Neural progenitor cell (in vitro differentiated cells): ENCODE data around the gene SLC7A5. TPM values are rescaled to one million over a fixed set of nuclear protein-coding genes. Genes with fewer than 3 reads are reported as not detected.

Experiments
- DNase-seq: peaks from one replicate; pipeline ENCODE4 v3.0.0-alpha.2; 2016; ENCODE audit warnings: low spot score
- H2AFZ ChIP-seq: fragments of 200-600 bp; sonication (generic); replicated peaks from 2 replicates; pipeline ENCODE4 v1.6.1; 2016; ENCODE audit warnings: antibody characterized with exemption
- H3F3A ChIP-seq: fragments of 200-600 bp; sonication (generic); 2 replicates; pipeline ENCODE4 v1.6.1; 2016; ENCODE audit warnings: antibody characterized with exemption, low read depth
- H3K27ac ChIP-seq: fragments of 200-600 bp; sonication (generic); 2 replicates; pipeline ENCODE4 v1.5.1; 2016; ENCODE audit warnings: mild to moderate bottlenecking
- H3K27me3 ChIP-seq: fragments of 200-600 bp; sonication (generic); 2 replicates; pipeline ENCODE4 v1.6.1; 2016; ENCODE audit warnings: mild to moderate bottlenecking, moderate library complexity
- H3K36me3 ChIP-seq: fragments of 200-600 bp; sonication (generic); 2 replicates; pipeline ENCODE4 v1.5.1; 2016
- H3K4me1 ChIP-seq: fragments of 200-600 bp; sonication (generic); 2 replicates; pipeline ENCODE4 v1.6.1; 2016; ENCODE audit warnings: mixed run types
- H3K4me2 ChIP-seq: fragments of 200-600 bp; sonication (generic); 2 replicates; pipeline ENCODE4 v1.6.1; 2016
- H3K4me3 ChIP-seq: fragments of 200-600 bp; sonication (generic); 2 replicates; pipeline ENCODE4 v1.5.1; 2016
- H3K79me2 ChIP-seq: fragments of 200-600 bp; sonication (generic); 2 replicates; pipeline ENCODE4 v1.6.1; 2016; ENCODE audit warnings: low read depth
- H3K9ac ChIP-seq: fragments of 200-600 bp; sonication (generic); 2 replicates; pipeline ENCODE4 v1.6.1; 2016
- H3K9me3 ChIP-seq: fragments of 200-600 bp; sonication (generic); 2 replicates; pipeline ENCODE4 v1.5.1; 2016; ENCODE audit warnings: low read depth
- H4K20me1 ChIP-seq: fragments of 200-600 bp; sonication (generic); 2 replicates; pipeline ENCODE4 v1.6.1; 2016; ENCODE audit warnings: low read depth
- H3K27ac Mint-ChIP-seq: 3 replicates; pipeline ENCODE4 v1.8.0; 2021; ENCODE audit warnings: mixed read lengths
- H3K27me3 Mint-ChIP-seq: 2 replicates; pipeline ENCODE4 v1.8.0; 2022; ENCODE audit warnings: low read depth, mild to moderate bottlenecking, inconsistent platforms, moderate library complexity, mixed read lengths; ENCODE audit not compliant: insufficient read depth
- H3K36me3 Mint-ChIP-seq: 3 replicates; pipeline ENCODE4 v1.8.0; 2021; ENCODE audit warnings: mixed read lengths
- H3K4me1 Mint-ChIP-seq: 3 replicates; pipeline ENCODE4 v1.8.0; 2021; ENCODE audit warnings: mixed read lengths
- H3K4me3 Mint-ChIP-seq: 3 replicates; pipeline ENCODE4 v1.8.0; 2021; ENCODE audit warnings: mild to moderate bottlenecking, moderate library complexity, mixed read lengths
- H3K9me3 Mint-ChIP-seq: 3 replicates; pipeline ENCODE4 v1.8.0; 2020; ENCODE audit warnings: mixed read lengths
- EZH2 ChIP-seq: fragments of 200-600 bp; sonication (generic); IDR thresholded peaks from 2 replicates; pipeline ENCODE4 v1.6.1; 2017; ENCODE audit warnings: antibody characterized with exemption, mild to moderate bottlenecking, moderate library complexity
- EZH2phosphoT487 ChIP-seq: fragments of 200-600 bp; sonication (generic); IDR thresholded peaks from 2 replicates; pipeline ENCODE4 v1.6.1; 2017; ENCODE audit warnings: antibody characterized with exemption
- total RNA-seq: library from RNA; depleted of rRNA; stranded (reverse); fragments of >200 nt; gene quantifications from 2 replicates; pipeline ENCODE4 v1.2.3, GENCODE V29; 2015; ENCODE audit warnings: low replicate concordance
- TF ChIP-seq, protein P1 (sequence below): fragments of 200-600 bp; sonication (generic); IDR thresholded peaks from 2 replicates; pipeline ENCODE4 v1.5.1; 2017; ENCODE audit warnings: antibody characterized with exemption, mild to moderate bottlenecking

The SLC7A5 gene
- total RNA-seq, 1 donor from 2014 or later: 2.8 TPM

GRCh38 chr16:87800497-87800896 lies 68.8 kb downstream of the SLC7A5 start:
- Histone ChIP-seq H4K20me1 (no peaks in the 10 kb centered on the region), H3K27me3 (no peaks in the 10 kb centered on the region), H3K36me3 (no peaks in the 10 kb centered on the region), H3K4me3 (no peak overlapping the region), H3K79me2 (no peaks in the 10 kb centered on the region), H3K4me2 (no peak overlapping the region), H3K4me1 (no peaks in the 10 kb centered on the region), H3F3A (peaks cover 2% of the 10 kb centered on the region), H3K9me3 (no peaks in the 10 kb centered on the region), H3K9ac (no peak overlapping the region), H2AFZ (no peak overlapping the region), H3K27ac (no peak overlapping the region)
- Mint-ChIP-seq H3K4me3 (no peak overlapping the region), H3K27ac (peak overlapping the region; percentile 76), H3K36me3 (no peaks in the 10 kb centered on the region), H3K9me3 (no peaks in the 10 kb centered on the region), H3K4me1 (no peaks in the 10 kb centered on the region), H3K27me3 (peaks cover 5% of the 10 kb centered on the region)
- TF ChIP-seq EZH2 (no peak), EZH2phosphoT487 (no peak)
- TF ChIP-seq, protein P1, sequence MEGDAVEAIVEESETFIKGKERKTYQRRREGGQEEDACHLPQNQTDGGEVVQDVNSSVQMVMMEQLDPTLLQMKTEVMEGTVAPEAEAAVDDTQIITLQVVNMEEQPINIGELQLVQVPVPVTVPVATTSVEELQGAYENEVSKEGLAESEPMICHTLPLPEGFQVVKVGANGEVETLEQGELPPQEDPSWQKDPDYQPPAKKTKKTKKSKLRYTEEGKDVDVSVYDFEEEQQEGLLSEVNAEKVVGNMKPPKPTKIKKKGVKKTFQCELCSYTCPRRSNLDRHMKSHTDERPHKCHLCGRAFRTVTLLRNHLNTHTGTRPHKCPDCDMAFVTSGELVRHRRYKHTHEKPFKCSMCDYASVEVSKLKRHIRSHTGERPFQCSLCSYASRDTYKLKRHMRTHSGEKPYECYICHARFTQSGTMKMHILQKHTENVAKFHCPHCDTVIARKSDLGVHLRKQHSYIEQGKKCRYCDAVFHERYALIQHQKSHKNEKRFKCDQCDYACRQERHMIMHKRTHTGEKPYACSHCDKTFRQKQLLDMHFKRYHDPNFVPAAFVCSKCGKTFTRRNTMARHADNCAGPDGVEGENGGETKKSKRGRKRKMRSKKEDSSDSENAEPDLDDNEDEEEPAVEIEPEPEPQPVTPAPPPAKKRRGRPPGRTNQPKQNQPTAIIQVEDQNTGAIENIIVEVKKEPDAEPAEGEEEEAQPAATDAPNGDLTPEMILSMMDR: no peak
- DNase-seq: no peak

DNA sequence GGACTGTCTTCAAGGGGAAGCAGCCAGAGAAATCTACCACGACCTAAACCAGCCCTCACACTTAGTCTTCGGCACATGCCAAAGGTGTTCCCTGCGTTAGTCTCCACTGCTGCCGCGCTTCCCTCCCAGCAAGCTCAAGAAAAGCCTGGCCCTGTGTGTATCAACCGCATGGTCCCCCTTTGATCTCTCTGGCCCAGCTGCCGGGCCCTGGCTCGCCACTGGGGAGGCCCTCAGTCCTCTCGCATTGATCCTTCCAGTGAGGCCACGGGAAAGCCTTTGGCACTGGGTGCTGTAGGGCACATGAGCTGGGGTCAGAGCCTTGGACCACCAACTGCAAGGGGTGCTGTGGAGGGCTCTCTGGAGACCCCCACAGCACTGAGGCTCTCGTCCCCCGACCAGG lies 74.0 kb downstream of the SLC7A5 start:
- H3K4me1 ChIP-seq: no peaks in the 10 kb centered on the region
- H3K4me3 ChIP-seq: no peak overlapping the region
- H2AFZ ChIP-seq: no peak overlapping the region
- Mint-ChIP-seq H3K36me3 (no peaks in the 10 kb centered on the region), H3K9me3 (no peaks in the 10 kb centered on the region), H3K27ac (no peak overlapping the region), H3K27me3 (peaks cover 6% of the 10 kb centered on the region), H3K4me1 (peaks cover 10% of the 10 kb centered on the region), H3K4me3 (no peak overlapping the region)
- no peaks in the 10 kb centered on the region for H3K9me3 ChIP-seq
- TF ChIP-seq EZH2 (no peak), EZH2phosphoT487 (no peak)
- TF ChIP-seq, protein P1: no peak
- no peak overlapping the region for H3K4me2 ChIP-seq
- H3F3A ChIP-seq: peaks cover 2% of the 10 kb centered on the region
- DNase-seq: no peak
- no peaks in the 10 kb centered on the region for H3K27me3 ChIP-seq
- H3K9ac ChIP-seq: no peak overlapping the region
- H4K20me1 ChIP-seq: no peaks in the 10 kb centered on the region
- no peaks in the 10 kb centered on the region for H3K79me2 ChIP-seq
- H3K36me3 ChIP-seq: no peaks in the 10 kb centered on the region
- no peak overlapping the region for H3K27ac ChIP-seq

DNA sequence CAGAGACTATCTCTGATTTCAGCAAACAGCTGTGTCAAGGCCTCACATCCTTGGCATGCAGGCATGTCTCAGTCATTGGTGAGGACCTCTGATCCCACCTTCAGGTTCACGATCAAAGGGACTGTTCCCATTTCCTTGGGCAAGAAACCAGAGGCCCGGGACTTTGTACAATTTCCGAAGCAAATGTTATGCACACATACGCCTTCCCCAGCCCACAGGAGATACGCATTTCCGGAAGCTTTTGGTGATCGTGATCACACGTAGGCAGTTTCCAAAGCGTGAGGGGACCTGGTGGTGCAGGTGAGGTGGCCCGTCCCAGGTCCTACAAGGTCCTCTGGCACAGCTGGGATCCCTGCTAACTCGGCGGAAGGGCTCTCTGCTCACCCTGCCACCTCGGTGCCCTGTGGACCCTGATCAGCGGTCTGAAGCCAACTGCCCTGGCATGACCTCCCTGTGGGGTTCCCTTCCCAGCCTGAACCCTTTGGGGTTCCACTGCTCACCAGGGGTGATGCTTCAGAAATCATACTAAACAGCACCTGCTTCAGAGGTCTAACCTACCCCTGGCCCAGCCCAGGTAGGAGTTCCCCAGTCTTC lies 74.7 kb downstream of the SLC7A5 start:
- TF ChIP-seq EZH2: no peak
- no peak for TF ChIP-seq EZH2phosphoT487
- TF ChIP-seq, protein P1: no peak
- no peaks in the 10 kb centered on the region for H4K20me1 ChIP-seq
- H3K4me3 Mint-ChIP-seq: no peak overlapping the region

More for the DNA sequence above, 74.7 kb downstream of the SLC7A5 start:
- H3K36me3 ChIP-seq: no peaks in the 10 kb centered on the region
- H3K4me3 ChIP-seq: no peak overlapping the region
- H3K4me1 Mint-ChIP-seq: peaks cover 10% of the 10 kb centered on the region
- no peak overlapping the region for H3K27ac ChIP-seq
- DNase-seq: no peak
- H3K36me3 Mint-ChIP-seq: no peaks in the 10 kb centered on the region
- H3F3A ChIP-seq: peaks cover 2% of the 10 kb centered on the region
- no peaks in the 10 kb centered on the region for H3K9me3 ChIP-seq
- H3K27me3 Mint-ChIP-seq: peaks cover 6% of the 10 kb centered on the region
- H3K9me3 Mint-ChIP-seq: no peaks in the 10 kb centered on the region
- no peak overlapping the region for H3K9ac ChIP-seq
- H3K4me1 ChIP-seq: no peaks in the 10 kb centered on the region
- H2AFZ ChIP-seq: no peak overlapping the region
- H3K27ac Mint-ChIP-seq: no peak overlapping the region
- H3K27me3 ChIP-seq: no peaks in the 10 kb centered on the region
- no peak overlapping the region for H3K4me2 ChIP-seq
- H3K79me2 ChIP-seq: no peaks in the 10 kb centered on the region
